SK-N-SH (cell line): ENCODE results near the gene NR6A1. TPM values are rescaled to one million over a fixed set of nuclear protein-coding genes. Genes with fewer than 3 reads are reported as not detected.
A peak's percentile ranks its signal among the peaks of the same experiment; 100 is the strongest.

Experiments
- CTCF ChIA-PET: fragments of 300-600, 350-600 bp; formaldehyde crosslinking; extraction: SDS; loops from one replicate; lab custom pipeline; 2021; lab: Yijun Ruan, JAX
- POLR2A ChIA-PET: fragments of 350-600 bp; sonication (Branson Sonifier 250); formaldehyde crosslinking; extraction: SDS; loops from one replicate; lab custom pipeline; 2020; ENCODE audit warnings: antibody characterized with exemption, inconsistent platforms; lab: Yijun Ruan, JAX
- DNase-seq: peaks from one replicate; pipeline ENCODE4 v3.0.0; 2012
- H2AFZ ChIP-seq: fragments of 200-600 bp; sonication (generic); 2 replicates; pipeline ENCODE4 v1.8.1; 2016; ENCODE audit warnings: antibody characterized with exemption, mild to moderate bottlenecking, low read depth
- H3F3A ChIP-seq: fragments of 200-600 bp; sonication (generic); replicated peaks from 2 replicates; pipeline ENCODE3; 2016; ENCODE audit warnings: antibody characterized with exemption, mild to moderate bottlenecking; ENCODE audit not compliant: insufficient read depth
- H3K27ac ChIP-seq, 2 experiments: fragments of 200-500 bp in 1 of 2; fragments of 200-600 bp in 1 of 2; sonication (Bioruptor generic) in 1 of 2; sonication (generic), shearing (Covaris generic) in 1 of 2; 2 replicates each; pipeline versions ENCODE4 v1.5.1 to v1.6.1; 2014 to 2016; ENCODE audit warnings: low read depth in 2 of 2, inconsistent platforms in 1 of 2, low read length in 1 of 2, mild to moderate bottlenecking in 1 of 2, mixed read lengths in 1 of 2
- H3K27me3 ChIP-seq: fragments of 200-600 bp; sonication (generic), shearing (Covaris generic); 2 replicates; pipeline ENCODE4 v1.6.1; 2016; ENCODE audit warnings: mixed run types; ENCODE audit not compliant: insufficient read depth
- H3K36me3 ChIP-seq, 2 experiments: fragments of 200-500 bp in 1 of 2; fragments of 200-600 bp in 1 of 2; sonication (Bioruptor generic) in 1 of 2; sonication (generic) in 1 of 2; replicated peaks in 1 of 2; 2 replicates each; pipeline versions ENCODE3 to v1.5.1; 2014 to 2016; ENCODE audit warnings: low read length in 1 of 2, mild to moderate bottlenecking in 1 of 2; ENCODE audit not compliant: insufficient read depth in 2 of 2, control insufficient read depth in 1 of 2
- H3K4me1 ChIP-seq, 2 experiments: fragments of 200-500 bp in 1 of 2; fragments of 200-600 bp in 1 of 2; sonication (Bioruptor generic) in 1 of 2; sonication (generic), shearing (Covaris generic) in 1 of 2; 2 replicates each; pipeline versions ENCODE4 v1.5.1 to v1.6.1; 2014 to 2016; ENCODE audit warnings: low read depth in 1 of 2, low read length in 1 of 2, mixed run types in 1 of 2; ENCODE audit not compliant: insufficient read depth in 2 of 2, control insufficient read depth in 1 of 2
- H3K4me2 ChIP-seq: fragments of 200-600 bp; sonication (generic), shearing (Covaris generic); 2 replicates; pipeline ENCODE4 v1.6.1; 2017; ENCODE audit warnings: mixed run types
- H3K4me3 ChIP-seq, 2 experiments: fragments of 200-500 bp in 1 of 2; fragments of 200-600 bp in 1 of 2; sonication (Bioruptor generic) in 1 of 2; sonication (generic), shearing (Covaris generic) in 1 of 2; 2 replicates each; pipeline versions ENCODE4 v1.5.1 to v1.8.1; 2014 to 2016; ENCODE audit warnings: low read depth in 2 of 2, inconsistent platforms in 1 of 2, low read length in 1 of 2, mild to moderate bottlenecking in 1 of 2, mixed read lengths in 1 of 2, moderate library complexity in 1 of 2
- H3K79me2 ChIP-seq: fragments of 200-600 bp; sonication (generic); 2 replicates; pipeline ENCODE4 v1.8.1; 2017; ENCODE audit warnings: mild to moderate bottlenecking; ENCODE audit not compliant: insufficient read depth
- H3K9ac ChIP-seq: fragments of 200-600 bp; sonication (generic); 2 replicates; pipeline ENCODE4 v1.6.1; 2017; ENCODE audit warnings: mixed run types
- H3K9me2 ChIP-seq: fragments of 200-600 bp; sonication (generic); 2 replicates; pipeline ENCODE4 v1.6.1; 2017; ENCODE audit warnings: mixed run types
- H3K9me3 ChIP-seq: fragments of 200-600 bp; sonication (generic); 2 replicates; pipeline ENCODE4 v1.6.1; 2017; ENCODE audit warnings: mixed run types, mild to moderate bottlenecking, moderate library complexity
- H4K20me1 ChIP-seq: fragments of 200-600 bp; sonication (generic); 2 replicates; pipeline ENCODE4 v1.6.1; 2017; ENCODE audit warnings: mild to moderate bottlenecking, mixed run types; ENCODE audit not compliant: insufficient read depth
- CTCF ChIP-seq: fragments of 200-600 bp; sonication (generic); IDR thresholded peaks from 2 replicates; pipeline ENCODE4 v1.6.1; 2017; ENCODE audit warnings: antibody characterized with exemption, mild to moderate bottlenecking, moderate library complexity
- EP300 ChIP-seq, 2 experiments: IDR thresholded peaks; 2 replicates each; pipeline versions ENCODE4 v1.4.0 to v1.6.1; 2012; ENCODE audit warnings: borderline replicate concordance in 1 of 2, low read depth in 1 of 2, low read length in 1 of 2
- FOXJ3 ChIP-seq: sonication (generic); formaldehyde crosslinking; IDR thresholded peaks from 2 replicates; pipeline ENCODE4 v1.5.1; 2020; ENCODE audit warnings: mild to moderate bottlenecking, missing genetic modification reagents
- FOXM1 ChIP-seq: IDR thresholded peaks from 2 replicates; pipeline ENCODE4 v1.4.0; 2012; ENCODE audit warnings: low read depth, mild to moderate bottlenecking
- GATA2 ChIP-seq: sonication (generic); formaldehyde crosslinking; IDR thresholded peaks from 2 replicates; pipeline ENCODE4 v1.5.0; 2020; ENCODE audit warnings: mild to moderate bottlenecking, missing genetic modification reagents
- MEF2A ChIP-seq: IDR thresholded peaks from 2 replicates; pipeline ENCODE4 v1.4.0; 2012; ENCODE audit warnings: low read depth, borderline replicate concordance
- MXI1 ChIP-seq: IDR thresholded peaks from 2 replicates; pipeline ENCODE4 v1.6.1; 2012; ENCODE audit warnings: mild to moderate bottlenecking, low read depth, low read length, improper control_type of control experiment
- NRF1 ChIP-seq: IDR thresholded peaks from 2 replicates; pipeline ENCODE4 v1.6.1; 2012; ENCODE audit warnings: low read depth, mild to moderate bottlenecking, low read length
- POLR2AphosphoS5 ChIP-seq: IDR thresholded peaks from 2 replicates; pipeline ENCODE4 v1.6.1; 2012; ENCODE audit warnings: low read depth, low read length
- TAF1 ChIP-seq: IDR thresholded peaks from 2 replicates; pipeline ENCODE4 v1.6.1; 2012; ENCODE audit warnings: low read depth, mild to moderate bottlenecking, low read length, moderate library complexity, borderline replicate concordance
- USF2 ChIP-seq: fragments of 150-350 bp; IDR thresholded peaks from 2 replicates; pipeline ENCODE4 v1.6.1; 2017; ENCODE audit warnings: antibody characterized with exemption, low read length, low read depth, borderline replicate concordance
- WGBS: methylation state at CpG from one replicate; pipeline ENCODE4 v1.1.6; 2017; ENCODE audit warnings: low lambda C conversion rate; 5-methylcytosine and 5-hydroxymethylcytosine counted together
- polyA plus RNA-seq, 3 experiments: library from polyadenylated mRNA; depleted of rRNA; stranded (reverse); fragments of >200 nt; gene quantifications; 2 replicates each; pipeline ENCODE4 v1.2.3, GENCODE V29; 2012
- TF ChIP-seq, protein P1 (sequence below): IDR thresholded peaks from 2 replicates; pipeline ENCODE4 v1.4.0; 2012; ENCODE audit warnings: low read depth, borderline replicate concordance

Gene NR6A1
- polyA plus RNA-seq, 1 of the 3 experiments (the other 2 are of a cell fraction), result 1.2 TPM

DNA sequence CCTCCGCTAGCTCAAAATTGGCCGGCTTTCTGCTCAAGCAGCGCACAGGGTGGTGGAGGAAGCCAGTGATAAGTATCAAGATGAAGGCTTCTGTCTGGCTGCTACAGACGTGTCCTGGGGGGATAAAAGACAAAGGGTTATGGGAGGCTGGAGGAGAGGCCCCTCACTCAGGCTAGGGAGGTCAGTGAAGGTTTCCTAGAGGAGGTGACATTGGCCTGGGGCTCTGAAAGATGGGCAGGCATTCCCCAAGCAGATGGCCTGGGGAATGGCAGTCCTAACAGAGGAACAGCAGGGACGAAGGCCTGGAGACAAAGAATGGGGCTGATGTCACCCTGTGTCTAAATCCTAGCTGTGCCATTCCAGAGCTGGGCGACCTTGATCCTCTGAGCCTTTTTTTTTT, 38.1 kb upstream of the NR6A1 start:
- H3K9ac ChIP-seq, result no peak overlapping the region
- CTCF ChIA-PET, result interaction anchor here (0.7 to 3.6 kb wide), 4 partner anchors 9 to 44 kb away, joined by 3 to 20 read pairs (median 6); partner anchors contain the start of genes NR6A1 and WDR38
- H3F3A ChIP-seq, result peaks cover 24% of the 10 kb centered on the region
- no peaks in the 10 kb centered on the region for H3K9me3 ChIP-seq
- no peaks in the 10 kb centered on the region for H3K36me3 ChIP-seq
- no peak overlapping the region for H3K4me3 ChIP-seq
- H3K4me1 ChIP-seq, result peaks cover 0 to 25% of the 10 kb centered on the region in 2 experiments; a peak in 3 of 4 replicates
- H3K4me2 ChIP-seq, result no peak overlapping the region
- no peak overlapping the region for H2AFZ ChIP-seq
- POLR2A ChIA-PET, result no interaction called here
- TF ChIP-seq FOXM1 (no peak), MXI1 (no peak), NRF1 (no peak), POLR2AphosphoS5 (no peak), GATA2 (CRISPR knock-in tag) (no peak)
- TF ChIP-seq, all 33 proteins: peak for 0
- H3K9me2 ChIP-seq, result no peaks in the 10 kb centered on the region
- no peaks in the 10 kb centered on the region for H3K79me2 ChIP-seq
- no peaks in the 10 kb centered on the region for H3K27me3 ChIP-seq
- WGBS, result 97% methylated on average over 6 of the region's 6 CpGs
- no peaks in the 10 kb centered on the region for H4K20me1 ChIP-seq
- DNase-seq, result peak; percentile 55
- H3K27ac ChIP-seq, result no peak overlapping the region

DNA sequence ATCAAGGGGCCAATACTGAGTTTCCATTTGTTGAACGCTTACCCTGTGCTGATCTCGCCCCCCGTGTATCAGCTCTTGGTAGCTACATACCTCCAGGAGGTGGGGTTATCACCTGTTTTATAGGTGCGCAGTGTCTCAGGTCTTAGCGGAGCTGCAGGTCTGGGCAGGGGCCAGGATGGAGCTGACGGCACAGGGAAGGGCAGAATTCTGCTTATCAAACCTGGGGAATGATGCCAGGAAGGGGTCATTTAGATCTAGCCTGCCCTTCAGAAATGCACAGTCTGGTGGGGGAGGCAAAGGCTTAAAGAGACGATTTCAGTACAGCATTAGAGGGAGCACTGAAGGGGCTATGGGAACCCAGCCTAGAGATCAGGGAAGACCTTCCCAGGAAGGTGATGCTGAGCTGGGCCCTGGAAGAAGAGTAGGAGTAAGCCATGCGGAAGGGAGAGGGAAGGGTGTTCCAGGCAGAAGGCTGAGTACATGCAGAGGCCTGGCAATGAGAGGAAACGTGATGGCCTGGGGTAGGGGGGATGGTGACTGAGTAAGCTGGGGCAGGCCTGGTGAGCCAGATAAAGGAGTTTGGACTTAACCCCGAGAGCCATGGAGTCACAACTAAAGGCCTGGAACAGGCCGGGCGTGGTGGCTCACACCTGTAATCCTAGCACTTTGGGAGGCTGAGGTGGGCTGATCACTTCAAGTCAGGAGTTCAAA, 37.3 kb upstream of the NR6A1 start:
- POLR2A ChIA-PET, result no interaction called here
- Histone ChIP-seq H3K36me3 (no peaks in the 10 kb centered on the region), H3K79me2 (no peaks in the 10 kb centered on the region), H3K4me1 (peaks cover 0 to 23% of the 10 kb centered on the region in 2 experiments; a peak in 3 of 4 replicates), H3F3A (peaks cover 21% of the 10 kb centered on the region), H2AFZ (no peak overlapping the region), H3K27me3 (no peaks in the 10 kb centered on the region), H3K9me2 (no peaks in the 10 kb centered on the region), H3K9ac (no peak overlapping the region), H4K20me1 (no peaks in the 10 kb centered on the region), H3K9me3 (no peaks in the 10 kb centered on the region), H3K4me2 (no peak overlapping the region), H3K4me3 (no peak overlapping the region), H3K27ac (no peak overlapping the region)
- peak; percentile 27 for DNase-seq
- TF ChIP-seq EP300 (IDR thresholded peaks at IDR 0.05; ENCODE audit: borderline replicate concordance in 1 of 2, low read depth in 1 of 2, low read length in 1 of 2) (no peak), USF2 (no peak), CTCF (no peak), TAF1 (no peak), GATA2 (CRISPR knock-in tag) (no peak), MEF2A (no peak), FOXJ3 (CRISPR knock-in tag) (no peak)
- TF ChIP-seq, protein P1, sequence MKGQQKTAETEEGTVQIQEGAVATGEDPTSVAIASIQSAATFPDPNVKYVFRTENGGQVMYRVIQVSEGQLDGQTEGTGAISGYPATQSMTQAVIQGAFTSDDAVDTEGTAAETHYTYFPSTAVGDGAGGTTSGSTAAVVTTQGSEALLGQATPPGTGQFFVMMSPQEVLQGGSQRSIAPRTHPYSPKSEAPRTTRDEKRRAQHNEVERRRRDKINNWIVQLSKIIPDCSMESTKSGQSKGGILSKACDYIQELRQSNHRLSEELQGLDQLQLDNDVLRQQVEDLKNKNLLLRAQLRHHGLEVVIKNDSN, result no peak
- 95% methylated on average over 9 of the region's 12 CpGs for WGBS
- CTCF ChIA-PET, result interaction anchor here (0.7 to 3.6 kb wide), 7 partner anchors 10 to 45 kb away, joined by 3 to 20 read pairs (median 4); partner anchors contain the start of genes NR6A1 and WDR38
